BLaER1 treated with 17β-estradiol and CSF1 and Interleukin-3, amounts not matched to agents 10 nM and 100 nM (cell line): ENCODE results near the gene MUC5AC.
A peak's percentile ranks its signal among the peaks of the same experiment; 100 is the strongest.
"Not testable (repeated sequence)": the region's sequence is repeated elsewhere in the genome, so short reads cannot be mapped to it uniquely, and the experiment has no call there.

Experiments
- H3K27ac ChIP-seq, 11 experiments: shearing (Covaris generic); formaldehyde crosslinking; 2 replicates each; pipeline ENCODE4 v1.8.1; 2022
- H3K27me3 ChIP-seq, 11 experiments: shearing (Covaris generic); formaldehyde crosslinking; 2 replicates each; pipeline ENCODE4 v1.8.1; 2022
- H3K36me3 ChIP-seq, 11 experiments: shearing (Covaris generic); formaldehyde crosslinking; 2 replicates each; pipeline ENCODE4 v1.8.1; 2022
- H3K4me1 ChIP-seq, 10 experiments: shearing (Covaris generic); formaldehyde crosslinking; 2 replicates each; pipeline ENCODE4 v1.8.1; 2022
- H3K4me2 ChIP-seq, 11 experiments: shearing (Covaris generic); formaldehyde crosslinking; 2 replicates each; pipeline ENCODE4 v1.8.1; 2022
- H3K4me3 ChIP-seq, 10 experiments: shearing (Covaris generic); formaldehyde crosslinking; 2 replicates each; pipeline ENCODE4 v1.8.1; 2022
- H3K9ac ChIP-seq, 11 experiments: shearing (Covaris generic); formaldehyde crosslinking; 2 replicates each; pipeline ENCODE4 v1.8.1; 2022
- H3K9me3 ChIP-seq, 11 experiments: shearing (Covaris generic); formaldehyde crosslinking; replicated peaks in 1 of 11; 2 replicates each; pipeline ENCODE4 v1.8.1; 2022
- H4K20me1 ChIP-seq, 11 experiments: shearing (Covaris generic); formaldehyde crosslinking; 2 replicates each; pipeline ENCODE4 v1.8.1; 2022
- Cebpa-rat ChIP-seq, 11 experiments: shearing (Covaris generic); IDR thresholded peaks; 2 replicates each; pipeline ENCODE4 v1.8.1; 2022

Gene MUC5AC

GRCh38 chr11:1211838-1212237 lies 54.1 kb downstream of the MUC5AC start:
- Histone ChIP-seq H3K9me3 (peaks cover 36 to 66% (median 47%) of the 10 kb centered on the region in 11 experiments), H3K9ac (no peak overlapping the region), H4K20me1 (peaks cover 0 to 11% (median 0%) of the 10 kb centered on the region in 11 experiments; a peak in 1 of 22 replicates), H3K4me3 (no peak overlapping the region), H3K27ac (no peak overlapping the region), H3K36me3 (no peaks in the 10 kb centered on the region), H3K4me1 (peaks cover 0 to 11% (median 11%) of the 10 kb centered on the region in 10 experiments; a peak in 12 of 20 replicates), H3K4me2 (no peak overlapping the region), H3K27me3 (0 out of 22 replicates have a peak, but pooled peaks cover 0 to 4% (median 0%) of the 10 kb centered on the region in 11 experiments)
- no peak for TF ChIP-seq Cebpa-rat (IDR thresholded peaks at IDR 0.05)

- H3K4me1 ChIP-seq, H4K20me1 ChIP-seq, H3K27me3 ChIP-seq, H3K36me3 ChIP-seq, H3K27ac ChIP-seq, H3K4me2 ChIP-seq, H3K9ac ChIP-seq, H3K4me3 ChIP-seq: not testable (repeated sequence)
- H3K9me3 ChIP-seq = peaks cover 30 to 52% (median 35%) of the 10 kb centered on the region in 11 experiments
Observed at GRCh38 chr11:1215826-1216225, 58.1 kb downstream of the MUC5AC start.

GRCh38 chr11:1217151-1217550 lies 59.4 kb downstream of the MUC5AC start:
- no peak for TF ChIP-seq Cebpa-rat (IDR thresholded peaks at IDR 0.05)
- Histone ChIP-seq H3K9me3 (peaks cover 16 to 39% (median 22%) of the 10 kb centered on the region in 11 experiments), H3K27me3 (peaks cover 3 to 23% (median 13%) of the 10 kb centered on the region in 11 experiments; a peak in 13 of 22 replicates), H3K4me2 (no peak overlapping the region), H3K9ac (no peak overlapping the region), H3K4me1 (peaks cover 0 to 6% (median 0%) of the 10 kb centered on the region in 10 experiments; a peak in 4 of 20 replicates), H3K4me3 (no peak overlapping the region), H3K36me3 (no peaks in the 10 kb centered on the region), H3K27ac (no peak overlapping the region), H4K20me1 (peaks cover 0 to 8% (median 0%) of the 10 kb centered on the region in 11 experiments; a peak in 1 of 22 replicates)

GRCh38 chr11:1218256-1218787 lies 60.6 kb downstream of the MUC5AC start:
- Histone ChIP-seq H3K9ac (no peak overlapping the region), H3K27me3 (peaks cover 3 to 34% (median 19%) of the 10 kb centered on the region in 11 experiments; a peak in 15 of 22 replicates), H3K4me3 (no peak overlapping the region), H4K20me1 (peaks cover 0 to 8% (median 0%) of the 10 kb centered on the region in 11 experiments; a peak in 1 of 22 replicates), H3K4me2 (no peak overlapping the region), H3K9me3 (peaks cover 5 to 27% (median 11%) of the 10 kb centered on the region in 11 experiments; a peak in 17 of 22 replicates), H3K36me3 (no peaks in the 10 kb centered on the region), H3K4me1 (peaks cover 0 to 6% (median 0%) of the 10 kb centered on the region in 10 experiments; a peak in 4 of 20 replicates), H3K27ac (no peak overlapping the region)
- TF ChIP-seq Cebpa-rat (IDR thresholded peaks at IDR 0.05) = no peak

GRCh38 chr11:1218788-1219445 lies 61.2 kb downstream of the MUC5AC start:
- peaks cover 0 to 6% (median 0%) of the 10 kb centered on the region in 10 experiments; a peak in 4 of 20 replicates for H3K4me1 ChIP-seq
- H3K4me3 ChIP-seq = no peak overlapping the region
- H3K4me2 ChIP-seq = no peak overlapping the region
- H3K9ac ChIP-seq = no peak overlapping the region
- no peaks in the 10 kb centered on the region for H3K36me3 ChIP-seq
- H4K20me1 ChIP-seq = peaks cover 0 to 8% (median 0%) of the 10 kb centered on the region in 11 experiments; a peak in 1 of 22 replicates
- no peak for TF ChIP-seq Cebpa-rat (IDR thresholded peaks at IDR 0.05)
- H3K27me3 ChIP-seq = peaks cover 3 to 40% (median 19%) of the 10 kb centered on the region in 11 experiments; a peak in 15 of 22 replicates
- peaks cover 3 to 21% (median 10%) of the 10 kb centered on the region in 11 experiments; a peak in 16 of 22 replicates for H3K9me3 ChIP-seq
- H3K27ac ChIP-seq = no peak overlapping the region

GRCh38 chr11:1219446-1219833 lies 61.7 kb downstream of the MUC5AC start:
- Histone ChIP-seq H3K9ac (no peak overlapping the region), H3K4me2 (0 out of 22 replicates have a peak overlapping the region, but pooled peaks of 1 of the 11 experiments have one; percentile 5), H3K4me1 (peaks cover 0 to 6% (median 0%) of the 10 kb centered on the region in 10 experiments; a peak in 4 of 20 replicates), H4K20me1 (peaks cover 0 to 8% (median 0%) of the 10 kb centered on the region in 11 experiments; a peak in 1 of 22 replicates), H3K36me3 (no peaks in the 10 kb centered on the region), H3K4me3 (no peak overlapping the region), H3K27ac (no peak overlapping the region), H3K9me3 (peaks cover 0 to 16% (median 5%) of the 10 kb centered on the region in 11 experiments; a peak in 12 of 22 replicates), H3K27me3 (peaks cover 3 to 42% (median 19%) of the 10 kb centered on the region in 11 experiments; a peak in 15 of 22 replicates)
- no peak for TF ChIP-seq Cebpa-rat (IDR thresholded peaks at IDR 0.05)

- H3K9ac ChIP-seq = no peak overlapping the region
- H3K9me3 ChIP-seq = peaks cover 0 to 9% (median 2%) of the 10 kb centered on the region in 11 experiments; a peak in 8 of 22 replicates
- peak overlapping the region in 1 of 11 experiments; percentile 5; a peak in 1 of 22 replicates for H3K4me2 ChIP-seq
- H4K20me1 ChIP-seq = peaks cover 0 to 8% (median 0%) of the 10 kb centered on the region in 11 experiments; a peak in 2 of 22 replicates
- H3K27me3 ChIP-seq = peaks cover 3 to 49% (median 26%) of the 10 kb centered on the region in 11 experiments; a peak in 16 of 22 replicates
- no peak for TF ChIP-seq Cebpa-rat (IDR thresholded peaks at IDR 0.05)
- no peak overlapping the region for H3K4me3 ChIP-seq
- H3K27ac ChIP-seq = no peak overlapping the region
- H3K4me1 ChIP-seq = peaks cover 0 to 6% (median 0%) of the 10 kb centered on the region in 10 experiments; a peak in 4 of 20 replicates
- H3K36me3 ChIP-seq = no peaks in the 10 kb centered on the region
Observed at GRCh38 chr11:1219834-1220815, 62.4 kb downstream of the MUC5AC start.

- no peaks in the 10 kb centered on the region for H3K9me3 ChIP-seq
- H3K4me3 ChIP-seq = no peak overlapping the region
- no peaks in the 10 kb centered on the region for H3K36me3 ChIP-seq
- no peak overlapping the region; a peak in 1 of 22 replicates for H3K4me2 ChIP-seq
- peaks cover 3 to 55% (median 34%) of the 10 kb centered on the region in 11 experiments; a peak in 16 of 22 replicates for H3K27me3 ChIP-seq
- H3K9ac ChIP-seq = no peak overlapping the region
- TF ChIP-seq Cebpa-rat (IDR thresholded peaks at IDR 0.05) = no peak
- peaks cover 0 to 6% (median 0%) of the 10 kb centered on the region in 10 experiments; a peak in 4 of 20 replicates for H3K4me1 ChIP-seq
- H3K27ac ChIP-seq = no peak overlapping the region
- H4K20me1 ChIP-seq = peaks cover 0 to 8% (median 0%) of the 10 kb centered on the region in 11 experiments; a peak in 3 of 22 replicates
Observed at GRCh38 chr11:1220941-1221721, 63.4 kb downstream of the MUC5AC start.
